Activated CD8-positive, alpha-beta T cell treated with anti-CD3 and anti-CD28 coated beads for 36 hours (primary cell): ENCODE data around the gene DDX17. TPM values are rescaled to one million over a fixed set of nuclear protein-coding genes. Genes with fewer than 3 reads are reported as not detected.

Experiments
- ATAC-seq: fragments of 200-7000 bp; cut with Tn5 transposase; one replicate; pipeline ENCODE4 v1.10.0; 2021; ENCODE audit warnings: mild to moderate bottlenecking, moderate library complexity
- CTCF ChIA-PET: fragments of 350-600 bp; sonication (Branson Sonifier 250); formaldehyde crosslinking; loops from one replicate; lab custom pipeline; 2021; ENCODE audit warnings: antibody characterized with exemption; lab: Charles Lee
- POLR2A ChIA-PET: fragments of 350-600 bp; sonication (Branson Sonifier 250); formaldehyde crosslinking; loops from one replicate; lab custom pipeline; 2021; ENCODE audit warnings: antibody characterized with exemption; lab: Charles Lee
- DNase-seq: peaks from one replicate; pipeline ENCODE4 v3.0.0-alpha.2; 2020
- H3K27ac Mint-ChIP-seq: one replicate; pipeline ENCODE4 v1.8.0; 2021; ENCODE audit warnings: mild to moderate bottlenecking, mixed read lengths
- H3K27me3 Mint-ChIP-seq: one replicate; pipeline ENCODE4 v1.8.0; 2021; ENCODE audit warnings: mixed read lengths
- H3K36me3 Mint-ChIP-seq: one replicate; pipeline ENCODE4 v1.8.0; 2021; ENCODE audit warnings: low read depth, mixed read lengths
- H3K4me1 Mint-ChIP-seq: one replicate; pipeline ENCODE4 v1.8.0; 2021; ENCODE audit warnings: low read depth, mixed read lengths
- H3K4me3 Mint-ChIP-seq: one replicate; pipeline ENCODE4 v1.8.0; 2021; ENCODE audit warnings: mild to moderate bottlenecking, moderate library complexity, mixed read lengths
- H3K9me3 Mint-ChIP-seq: one replicate; pipeline ENCODE4 v1.8.0; 2021; ENCODE audit warnings: mixed read lengths
- CTCF ChIP-seq: fragments of 200-600 bp; IDR thresholded peaks from one replicate; pipeline ENCODE4 v1.8.0; 2022; ENCODE audit warnings: antibody characterized with exemption, mild to moderate bottlenecking
- intact Hi-C: fragments of 100-400 bp; cut with micrococcal nuclease; formaldehyde crosslinking; loops from one replicate; pipeline ENCODE4 v1.10.0; 2022
- total RNA-seq, 2 experiments: library from RNA; stranded (reverse); gene quantifications; one replicate each; pipeline ENCODE4 v1.2.3, GENCODE V29; 2021

Gene DDX17
- total RNA-seq: 100 to 1,000 TPM; 320 to 334 TPM

- ChIA-PET CTCF (interaction anchor here (1.0 kb wide), 1 partner anchor 67 kb away, joined by 3 read pairs; no protein-coding TSS in a partner anchor), POLR2A (interaction anchor here (0.7 to 1.4 kb wide), 4 partner anchors 8 to 63 kb away, joined by 3 to 8 read pairs (median 4); partner anchors contain the start of gene DMC1)
- Mint-ChIP-seq H3K9me3 (peaks cover 6% of the 10 kb centered on the region), H3K36me3 (peaks cover 48% of the 10 kb centered on the region), H3K27me3 (no peaks in the 10 kb centered on the region), H3K4me1 (peaks cover 32% of the 10 kb centered on the region), H3K4me3 (peak within 1 kb of the TSS; percentile 93), H3K27ac (peak within 1 kb of the TSS; percentile 100)
- ATAC-seq (peak; percentile 91), DNase-seq (peak; percentile 96)
- no peak for TF ChIP-seq CTCF
- intact Hi-C loops: loop anchor here (5.0 kb wide), 1 partner anchor 66 kb away; the partner anchor contains the start of gene DMC1
Measured at GRCh38 chr22:38506118-38506962, at the start of gene DDX17. TSS of gene DDX17 (minus strand) at chr22:38506311.

- Mint-ChIP-seq H3K9me3 (no peaks in the 10 kb centered on the region), H3K4me3 (no peak overlapping the region), H3K27me3 (no peaks in the 10 kb centered on the region), H3K36me3 (peaks cover 2% of the 10 kb centered on the region), H3K4me1 (no peaks in the 10 kb centered on the region), H3K27ac (no peak overlapping the region)
- DNase-seq: no peak
- ATAC-seq: no peak
- ChIA-PET CTCF (interaction anchor here (0.7 to 1.1 kb wide), 5 partner anchors 12 to 142 kb away, joined by 3 read pairs; no protein-coding TSS in a partner anchor), POLR2A (no interaction called here)
- intact Hi-C loops: no loop called here
- TF ChIP-seq CTCF: no peak
Measured at GRCh38 chr22:38554281-38554680, 48.2 kb upstream of the DDX17 start.

GRCh38 chr22:38549101-38549894 is 43.2 kb upstream of the DDX17 start:
- H3K36me3 Mint-ChIP-seq: peaks cover 9% of the 10 kb centered on the region
- intact Hi-C loops: no loop called here
- no peak for TF ChIP-seq CTCF
- CTCF ChIA-PET: no interaction called here
- peaks cover 3% of the 10 kb centered on the region for H3K9me3 Mint-ChIP-seq
- H3K27me3 Mint-ChIP-seq: no peaks in the 10 kb centered on the region
- POLR2A ChIA-PET: no interaction called here
- no peak overlapping the region for H3K4me3 Mint-ChIP-seq
- ATAC-seq (no peak), DNase-seq (no peak)
- no peak overlapping the region for H3K27ac Mint-ChIP-seq
- no peaks in the 10 kb centered on the region for H3K4me1 Mint-ChIP-seq

GRCh38 chr22:38540701-38541100 is 34.6 kb upstream of the DDX17 start:
- ChIA-PET POLR2A (no interaction called here), CTCF (interaction anchor here (1.6 kb wide), 1 partner anchor 29 kb away, joined by 4 read pairs; no protein-coding TSS in a partner anchor)
- H3K4me3 Mint-ChIP-seq: no peak overlapping the region
- no peak overlapping the region for H3K27ac Mint-ChIP-seq
- intact Hi-C loops: no loop called here
- no peaks in the 10 kb centered on the region for H3K4me1 Mint-ChIP-seq
- no peaks in the 10 kb centered on the region for H3K27me3 Mint-ChIP-seq
- TF ChIP-seq CTCF: no peak
- DNase-seq: no peak
- no peak for ATAC-seq
- H3K9me3 Mint-ChIP-seq: peaks cover 10% of the 10 kb centered on the region
- H3K36me3 Mint-ChIP-seq: peaks cover 25% of the 10 kb centered on the region
